ENCODE results near the gene SCO2. TPM values are rescaled to one million over a fixed set of nuclear protein-coding genes. Genes with fewer than 3 reads are reported as not detected.
A peak's percentile ranks its signal among the peaks of the same experiment; 100 is the strongest.

Gene SCO2, protein sequence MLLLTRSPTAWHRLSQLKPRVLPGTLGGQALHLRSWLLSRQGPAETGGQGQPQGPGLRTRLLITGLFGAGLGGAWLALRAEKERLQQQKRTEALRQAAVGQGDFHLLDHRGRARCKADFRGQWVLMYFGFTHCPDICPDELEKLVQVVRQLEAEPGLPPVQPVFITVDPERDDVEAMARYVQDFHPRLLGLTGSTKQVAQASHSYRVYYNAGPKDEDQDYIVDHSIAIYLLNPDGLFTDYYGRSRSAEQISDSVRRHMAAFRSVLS
- not detected for polyA plus RNA-seq (2013, experiment 1 of 4)
- polyA plus RNA-seq (2013, experiment 2 of 4), result 0.36 TPM
- 0.69 TPM for polyA plus RNA-seq (2013, experiment 3 of 4)
- 2.1 TPM for polyA plus RNA-seq (2013, experiment 4 of 4)

- WGBS, 2 experiments, result 0 to 1% methylated on average over 84 of the region's 84 CpGs
- H3K27ac ChIP-seq (ENCODE audit: insufficient read depth, low read depth, low read length, poor library complexity, severe bottlenecking), result peak within 1 kb of the TSS; percentile 92
- peak within 1 kb of the TSS; percentile 84 for H3K4me3 ChIP-seq (ENCODE audit: insufficient read depth, low read depth, low read length)
- H3K36me3 ChIP-seq (ENCODE audit: control insufficient read depth, insufficient read depth, low read length), result peaks cover 18% of the 10 kb centered on the region
- H3K27me3 ChIP-seq (ENCODE audit: control insufficient read depth, insufficient read depth, low read length, poor library complexity, severe bottlenecking), result peaks cover 38% of the 10 kb centered on the region
- H3K4me1 ChIP-seq (ENCODE audit: control insufficient read depth, insufficient read depth, low read length), result peaks cover 11% of the 10 kb centered on the region
- H3K9me3 ChIP-seq (ENCODE audit: control insufficient read depth, low read length), result no peaks in the 10 kb centered on the region
Observed at GRCh38 chr22:50525104-50525857, at the start of gene SCO2. Gene SCO2 (minus strand): TSS chr22:50525598. CDS start chr22:50524411, 1,187 bp downstream.

DNA sequence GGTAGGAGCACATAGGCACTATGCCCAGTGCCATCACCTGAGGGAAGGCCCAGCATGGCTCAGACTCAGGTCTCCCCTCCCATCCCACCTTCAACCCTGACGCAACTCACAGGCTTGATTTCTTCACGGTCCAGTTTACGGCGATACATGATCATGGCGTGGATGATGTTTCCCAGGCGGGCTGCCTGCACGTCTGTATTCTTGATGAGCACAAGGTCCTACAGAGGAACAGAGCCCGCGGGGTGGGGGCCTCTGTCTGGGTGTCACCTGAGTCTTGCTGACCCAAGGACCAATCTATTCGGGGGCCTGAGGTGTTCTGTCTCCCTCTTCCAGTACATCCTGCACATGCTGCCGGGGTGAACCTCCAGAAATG is 49.0 kb upstream of the SCO2 start:
- Histone ChIP-seq H3K4me3 (ENCODE audit: insufficient read depth, low read depth, low read length) (no peak overlapping the region), H3K36me3 (ENCODE audit: control insufficient read depth, insufficient read depth, low read length) (peaks cover 34% of the 10 kb centered on the region), H3K27me3 (ENCODE audit: control insufficient read depth, insufficient read depth, low read length, poor library complexity, severe bottlenecking) (no peaks in the 10 kb centered on the region), H3K9me3 (ENCODE audit: control insufficient read depth, low read length) (no peaks in the 10 kb centered on the region), H3K27ac (ENCODE audit: insufficient read depth, low read depth, low read length, poor library complexity, severe bottlenecking) (no peak overlapping the region), H3K4me1 (ENCODE audit: control insufficient read depth, insufficient read depth, low read length) (no peaks in the 10 kb centered on the region)
- WGBS, 2 experiments, result 93 to 97% methylated on average over 11 of the region's 11 CpGs

GRCh38 chr22:50573491-50574382 is 48.3 kb upstream of the SCO2 start:
- 95% methylated on average over 26 of the region's 26 CpGs for WGBS, 2 experiments
- H3K36me3 ChIP-seq (ENCODE audit: control insufficient read depth, insufficient read depth, low read length), result peaks cover 35% of the 10 kb centered on the region
- H3K4me3 ChIP-seq (ENCODE audit: insufficient read depth, low read depth, low read length), result no peak overlapping the region
- H3K27me3 ChIP-seq (ENCODE audit: control insufficient read depth, insufficient read depth, low read length, poor library complexity, severe bottlenecking), result no peaks in the 10 kb centered on the region
- no peaks in the 10 kb centered on the region for H3K4me1 ChIP-seq (ENCODE audit: control insufficient read depth, insufficient read depth, low read length)
- no peak overlapping the region for H3K27ac ChIP-seq (ENCODE audit: insufficient read depth, low read depth, low read length, poor library complexity, severe bottlenecking)
- H3K9me3 ChIP-seq (ENCODE audit: control insufficient read depth, low read length), result no peaks in the 10 kb centered on the region

- Histone ChIP-seq H3K9me3 (ENCODE audit: control insufficient read depth, low read length) (no peaks in the 10 kb centered on the region), H3K27me3 (ENCODE audit: control insufficient read depth, insufficient read depth, low read length, poor library complexity, severe bottlenecking) (no peaks in the 10 kb centered on the region), H3K4me3 (ENCODE audit: insufficient read depth, low read depth, low read length) (no peak overlapping the region), H3K4me1 (ENCODE audit: control insufficient read depth, insufficient read depth, low read length) (no peaks in the 10 kb centered on the region), H3K36me3 (ENCODE audit: control insufficient read depth, insufficient read depth, low read length) (peaks cover 35% of the 10 kb centered on the region), H3K27ac (ENCODE audit: insufficient read depth, low read depth, low read length, poor library complexity, severe bottlenecking) (no peak overlapping the region)
- WGBS, 2 experiments, result 96 to 97% methylated on average over 11 of the region's 11 CpGs
Observed at GRCh38 chr22:50572965-50573364, 47.6 kb upstream of the SCO2 start.

- Histone ChIP-seq H3K27me3 (ENCODE audit: control insufficient read depth, insufficient read depth, low read length, poor library complexity, severe bottlenecking) (no peaks in the 10 kb centered on the region), H3K27ac (ENCODE audit: insufficient read depth, low read depth, low read length, poor library complexity, severe bottlenecking) (no peak overlapping the region), H3K4me3 (ENCODE audit: insufficient read depth, low read depth, low read length) (no peak overlapping the region), H3K4me1 (ENCODE audit: control insufficient read depth, insufficient read depth, low read length) (no peaks in the 10 kb centered on the region), H3K36me3 (ENCODE audit: control insufficient read depth, insufficient read depth, low read length) (peaks cover 40% of the 10 kb centered on the region), H3K9me3 (ENCODE audit: control insufficient read depth, low read length) (no peaks in the 10 kb centered on the region)
- WGBS, 2 experiments, result 92 to 94% methylated on average over 26 of the region's 26 CpGs
Observed at GRCh38 chr22:50571264-50572175, 46.1 kb upstream of the SCO2 start.

GRCh38 chr22:50570861-50571260 is 45.5 kb upstream of the SCO2 start:
- 96 to 97% methylated on average over 12 of the region's 12 CpGs for WGBS, 2 experiments
- Histone ChIP-seq H3K4me3 (ENCODE audit: insufficient read depth, low read depth, low read length) (no peak overlapping the region), H3K27me3 (ENCODE audit: control insufficient read depth, insufficient read depth, low read length, poor library complexity, severe bottlenecking) (no peaks in the 10 kb centered on the region), H3K9me3 (ENCODE audit: control insufficient read depth, low read length) (no peaks in the 10 kb centered on the region), H3K4me1 (ENCODE audit: control insufficient read depth, insufficient read depth, low read length) (no peaks in the 10 kb centered on the region), H3K36me3 (ENCODE audit: control insufficient read depth, insufficient read depth, low read length) (peaks cover 40% of the 10 kb centered on the region), H3K27ac (ENCODE audit: insufficient read depth, low read depth, low read length, poor library complexity, severe bottlenecking) (no peak overlapping the region)

- Histone ChIP-seq H3K27ac (ENCODE audit: insufficient read depth, low read depth, low read length, poor library complexity, severe bottlenecking) (no peak overlapping the region), H3K36me3 (ENCODE audit: control insufficient read depth, insufficient read depth, low read length) (peaks cover 40% of the 10 kb centered on the region), H3K27me3 (ENCODE audit: control insufficient read depth, insufficient read depth, low read length, poor library complexity, severe bottlenecking) (no peaks in the 10 kb centered on the region), H3K4me1 (ENCODE audit: control insufficient read depth, insufficient read depth, low read length) (no peaks in the 10 kb centered on the region), H3K9me3 (ENCODE audit: control insufficient read depth, low read length) (no peaks in the 10 kb centered on the region), H3K4me3 (ENCODE audit: insufficient read depth, low read depth, low read length) (no peak overlapping the region)
- 95 to 97% methylated on average over 13 of the region's 13 CpGs for WGBS, 2 experiments
Observed at GRCh38 chr22:50569896-50570535, 44.6 kb upstream of the SCO2 start.

- 95% methylated on average over 7 of the region's 8 CpGs for WGBS, 2 experiments
- peaks cover 40% of the 10 kb centered on the region for H3K36me3 ChIP-seq (ENCODE audit: control insufficient read depth, insufficient read depth, low read length)
- H3K27ac ChIP-seq (ENCODE audit: insufficient read depth, low read depth, low read length, poor library complexity, severe bottlenecking), result no peak overlapping the region
- no peaks in the 10 kb centered on the region for H3K4me1 ChIP-seq (ENCODE audit: control insufficient read depth, insufficient read depth, low read length)
- H3K9me3 ChIP-seq (ENCODE audit: control insufficient read depth, low read length), result no peaks in the 10 kb centered on the region
- peaks cover 9% of the 10 kb centered on the region for H3K27me3 ChIP-seq (ENCODE audit: control insufficient read depth, insufficient read depth, low read length, poor library complexity, severe bottlenecking)
- H3K4me3 ChIP-seq (ENCODE audit: insufficient read depth, low read depth, low read length), result no peak overlapping the region
Observed at GRCh38 chr22:50569041-50569459, 43.7 kb upstream of the SCO2 start.

- no peaks in the 10 kb centered on the region for H3K9me3 ChIP-seq (ENCODE audit: control insufficient read depth, low read length)
- no peaks in the 10 kb centered on the region for H3K4me1 ChIP-seq (ENCODE audit: control insufficient read depth, insufficient read depth, low read length)
- H3K27ac ChIP-seq (ENCODE audit: insufficient read depth, low read depth, low read length, poor library complexity, severe bottlenecking), result no peak overlapping the region
- 96 to 98% methylated on average over 7 of the region's 7 CpGs for WGBS, 2 experiments
- peaks cover 40% of the 10 kb centered on the region for H3K36me3 ChIP-seq (ENCODE audit: control insufficient read depth, insufficient read depth, low read length)
- no peak overlapping the region for H3K4me3 ChIP-seq (ENCODE audit: insufficient read depth, low read depth, low read length)
- H3K27me3 ChIP-seq (ENCODE audit: control insufficient read depth, insufficient read depth, low read length, poor library complexity, severe bottlenecking), result peaks cover 13% of the 10 kb centered on the region
Observed at GRCh38 chr22:50568626-50569025, 43.2 kb upstream of the SCO2 start.
